Left forelimb (tissue), 1 donor: ENCODE results near the gene AP4S1.
"Not testable (repeated sequence)": the region's sequence is repeated elsewhere in the genome, so short reads cannot be mapped to it uniquely, and the experiment has no call there.

Source experiments
- DNase-seq: peaks from one replicate; pipeline ENCODE4 v3.0.0-alpha.2; 2018; ENCODE audit warnings: low spot score

The AP4S1 gene, protein sequence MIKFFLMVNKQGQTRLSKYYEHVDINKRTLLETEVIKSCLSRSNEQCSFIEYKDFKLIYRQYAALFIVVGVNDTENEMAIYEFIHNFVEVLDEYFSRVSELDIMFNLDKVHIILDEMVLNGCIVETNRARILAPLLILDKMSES

GRCh38 chr14:31025367-31026076 lies at the start of gene AP4S1:
TSS of gene AP4S1 (plus strand) at chr14:31025649. CDS start at chr14:31066197, 40,548 bp downstream.
- peak; percentile 78 for DNase-seq

- no peak for DNase-seq
These were observed 47.7 kb upstream of the AP4S1 start for GRCh38 chr14:30977752-30978151.

DNA sequence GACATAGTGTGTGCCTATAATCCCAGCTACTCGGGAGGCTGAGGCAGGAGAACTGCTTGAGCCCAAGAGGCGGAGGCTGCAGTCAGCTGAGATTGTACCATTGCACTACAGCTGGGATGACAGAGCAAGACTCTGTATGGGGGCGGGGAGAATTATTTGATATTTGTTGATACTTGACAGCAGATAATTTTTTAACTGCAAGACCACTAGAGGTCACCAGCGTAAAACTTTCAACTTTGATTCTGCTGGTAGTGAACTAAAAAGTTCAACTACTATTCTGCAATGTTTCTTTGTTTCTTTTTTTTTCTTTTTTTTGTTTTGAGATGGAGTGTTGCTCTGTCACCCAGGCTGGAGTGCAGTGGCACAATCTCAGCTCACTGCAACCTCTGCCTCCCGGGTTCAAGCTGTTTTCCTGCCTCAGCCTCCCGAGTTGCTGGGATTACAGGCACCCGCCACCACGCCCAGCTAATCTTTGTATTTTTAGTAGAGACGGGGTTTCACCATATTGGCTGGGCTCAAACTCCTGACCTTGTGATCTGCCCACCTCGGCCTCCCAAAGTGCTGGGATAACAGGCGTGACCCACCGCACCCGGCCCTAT lies 45.2 kb upstream of the AP4S1 start:
- DNase-seq, result not testable (repeated sequence)

- no peak for DNase-seq
These were observed 44.5 kb upstream of the AP4S1 start for GRCh38 chr14:30980980-30981379.

GRCh38 chr14:30982533-30982932 lies 42.9 kb upstream of the AP4S1 start:
- no peak for DNase-seq

DNA sequence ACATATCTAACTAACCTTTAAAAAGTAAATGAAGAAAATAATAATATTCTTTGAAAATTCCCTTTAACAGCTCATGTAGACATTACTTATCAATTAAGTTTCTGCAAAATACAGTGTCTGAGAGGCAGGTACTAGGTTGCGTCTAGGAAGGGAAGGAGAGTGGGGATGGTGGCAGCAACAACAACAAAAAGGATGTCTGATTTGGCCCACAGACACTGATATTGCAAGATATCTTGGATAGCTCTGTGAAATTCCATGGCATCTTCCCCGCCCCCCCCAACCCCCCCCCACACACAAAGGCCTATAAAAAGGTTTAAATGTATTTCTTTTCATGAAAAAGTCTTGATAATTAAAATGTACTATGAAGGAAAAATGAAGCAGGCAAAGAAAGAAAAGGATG lies 41.6 kb upstream of the AP4S1 start:
- no peak for DNase-seq

DNA sequence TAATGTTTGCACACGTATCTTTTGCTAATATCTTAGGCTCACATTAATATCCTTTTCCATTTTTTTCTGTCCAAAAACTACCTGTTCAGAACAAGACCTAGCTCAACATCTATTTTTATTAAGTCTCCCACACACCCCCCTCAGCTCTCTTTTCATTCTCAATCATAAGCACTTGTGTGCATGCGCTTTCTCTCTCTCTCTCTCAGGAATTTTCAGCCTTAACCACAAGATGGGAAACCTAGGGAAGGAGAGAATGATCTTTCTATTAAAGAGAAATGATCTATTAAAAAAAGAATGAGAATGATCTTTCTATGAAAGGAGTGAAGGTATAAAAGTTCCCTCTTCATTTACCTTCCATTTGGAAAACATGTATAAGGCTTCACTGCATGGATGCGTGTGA lies 39.7 kb upstream of the AP4S1 start:
- DNase-seq, result no peak

- no peak for DNase-seq
These were observed 36.9 kb upstream of the AP4S1 start for GRCh38 chr14:30988509-30988908.

DNA sequence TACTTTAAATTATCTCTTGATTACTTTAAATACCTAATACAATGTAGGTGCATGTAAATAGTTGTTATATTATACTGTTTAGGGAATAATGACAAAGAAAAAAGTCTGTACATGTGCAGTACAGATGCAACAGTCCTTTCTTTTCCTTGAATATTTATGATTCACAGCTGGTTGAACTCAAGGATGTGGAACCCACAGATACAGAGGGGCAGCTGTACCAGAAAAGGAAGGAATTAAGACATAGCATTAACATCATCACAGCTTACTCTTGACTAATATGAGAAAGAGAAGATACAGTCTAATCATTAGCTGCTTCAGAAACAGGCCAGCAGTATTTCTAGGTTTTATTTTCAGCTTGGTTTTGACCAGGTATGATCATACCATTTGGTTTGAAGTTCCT lies 34.7 kb upstream of the AP4S1 start:
- DNase-seq, result no peak

GRCh38 chr14:30991408-30991807 lies 34.0 kb upstream of the AP4S1 start:
- no peak for DNase-seq

- DNase-seq, result no peak
These were observed 32.4 kb upstream of the AP4S1 start for GRCh38 chr14:30993071-30993470.

GRCh38 chr14:30994681-30995620 lies 30.5 kb upstream of the AP4S1 start:
- no peak for DNase-seq

- DNase-seq, result no peak
These were observed 29.8 kb upstream of the AP4S1 start for GRCh38 chr14:30995689-30996088.

DNA sequence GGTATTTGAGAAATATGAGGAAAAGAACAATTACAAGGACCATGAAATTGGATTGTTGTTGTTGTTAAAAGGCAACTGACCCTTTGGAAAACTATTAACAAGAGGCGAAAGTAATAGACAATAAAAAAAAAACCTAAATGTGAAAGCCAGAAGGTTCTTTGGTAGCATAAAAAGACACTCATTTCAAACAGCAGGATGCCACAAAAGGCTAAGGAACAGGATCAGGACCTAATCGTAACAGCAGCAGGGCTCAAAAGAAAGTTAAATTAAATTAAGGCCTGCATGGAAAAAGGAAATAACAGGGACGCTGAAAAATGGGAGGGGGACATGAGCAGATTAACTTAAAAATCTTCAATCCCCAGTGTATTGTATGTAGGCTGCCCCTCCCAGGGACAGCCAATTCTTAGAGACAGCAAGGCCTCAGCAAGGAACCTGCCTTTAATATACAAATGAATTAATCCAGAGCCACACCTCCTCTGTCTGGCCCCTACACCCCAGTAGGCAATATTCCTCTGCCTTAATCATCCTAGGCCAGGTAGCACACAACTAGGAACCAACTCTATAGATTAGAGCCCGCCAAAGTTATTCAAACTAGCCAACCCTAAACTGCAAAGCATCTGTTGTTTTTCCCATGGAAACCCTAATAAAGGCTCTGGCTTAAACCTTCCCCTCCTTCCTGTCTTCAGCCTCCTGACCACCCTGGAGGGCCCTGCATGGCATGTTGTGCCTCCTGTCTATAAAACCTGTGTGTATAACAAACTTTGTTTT lies 28.4 kb upstream of the AP4S1 start:
- DNase-seq, result no peak

GRCh38 chr14:30998100-30998706 lies 27.2 kb upstream of the AP4S1 start:
- no peak for DNase-seq

GRCh38 chr14:30999038-30999773 lies 26.2 kb upstream of the AP4S1 start:
- DNase-seq, result no peak

- DNase-seq, result no peak
These were observed 24.7 kb upstream of the AP4S1 start for GRCh38 chr14:31000629-31001338.

DNA sequence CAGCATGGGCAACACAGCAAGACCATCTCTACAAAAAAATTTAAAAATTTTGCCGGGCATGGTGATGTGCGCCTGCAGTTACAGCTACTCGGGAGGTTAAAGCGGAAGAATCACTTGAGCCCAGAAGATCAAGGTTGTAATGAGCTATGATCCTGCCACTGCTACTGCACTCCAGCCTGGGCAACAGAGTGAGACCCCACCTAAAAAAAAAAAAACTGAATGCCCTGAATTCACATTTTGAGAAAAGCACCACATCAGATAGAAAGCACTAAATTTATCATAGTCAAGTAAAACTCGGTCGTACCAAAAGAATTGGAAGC lies 24.1 kb upstream of the AP4S1 start:
- DNase-seq, result no peak

- no peak for DNase-seq
These were observed 22.2 kb upstream of the AP4S1 start for GRCh38 chr14:31003284-31003683.

DNA sequence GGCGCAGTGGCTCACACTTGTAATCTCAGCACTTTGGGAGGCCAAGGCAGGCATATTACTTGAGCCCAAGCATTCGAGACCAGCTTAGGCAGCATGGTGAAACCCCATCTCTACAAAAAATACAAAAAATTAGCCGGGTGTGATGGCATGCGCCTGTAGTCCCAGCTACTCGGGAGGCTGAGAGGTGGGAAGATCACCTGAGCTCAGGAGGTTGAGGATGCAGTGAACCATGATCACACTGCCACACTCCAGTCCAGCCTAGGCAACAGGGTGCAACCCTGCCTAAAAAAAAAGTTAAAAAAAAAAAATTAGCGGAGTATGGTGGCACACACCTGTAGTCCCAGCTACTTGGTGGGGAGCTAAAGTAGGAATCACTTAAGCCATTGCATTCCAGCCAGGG lies 21.4 kb upstream of the AP4S1 start:
- DNase-seq, result not testable (repeated sequence)
